ENCODE data around the gene TAGLN2.
A peak's percentile ranks its signal among the peaks of the same experiment; 100 is the strongest.

The TAGLN2 gene

GRCh38 chr1:159924791-159925718, at the start of gene TAGLN2:
Gene TAGLN2 (minus strand): TSS chr1:159925507. CDS start chr1:159920509, 4,998 bp downstream.
- peak; percentile 86 for DNase-seq

DNA sequence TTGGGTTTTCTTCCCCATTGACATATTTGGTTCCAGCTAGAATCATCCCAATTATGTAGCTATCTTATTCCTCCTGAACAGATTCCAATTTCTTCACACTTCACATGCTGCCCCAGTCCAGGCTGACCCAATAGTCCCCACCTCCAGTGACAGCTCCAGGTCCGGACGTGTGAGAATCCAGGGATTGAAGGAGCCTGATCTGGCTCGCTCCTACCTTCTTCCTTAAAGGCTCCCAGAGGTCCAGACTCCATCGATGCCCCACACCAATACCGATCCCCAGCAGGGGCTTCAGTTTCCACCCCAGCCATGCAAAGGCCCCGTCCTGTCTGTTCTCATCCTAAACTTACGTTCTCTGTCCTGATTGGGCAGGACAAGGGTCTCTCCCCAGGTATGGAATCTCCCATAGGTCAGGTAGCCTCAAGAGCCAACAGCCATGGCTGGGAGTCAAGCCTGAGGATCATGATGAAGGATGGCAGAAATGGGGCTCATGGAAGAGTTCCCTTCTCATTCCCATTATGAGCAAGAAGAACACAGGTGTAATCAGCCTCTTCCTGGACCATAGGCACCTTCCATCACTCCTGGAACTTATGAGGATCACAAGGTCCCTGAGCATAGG, 49.2 kb upstream of the TAGLN2 start:
- no peak for DNase-seq

- DNase-seq = no peak
Observed at GRCh38 chr1:159973350-159973940, 48.1 kb upstream of the TAGLN2 start.

GRCh38 chr1:159972443-159973205, 47.3 kb upstream of the TAGLN2 start:
- no peak for DNase-seq

DNA sequence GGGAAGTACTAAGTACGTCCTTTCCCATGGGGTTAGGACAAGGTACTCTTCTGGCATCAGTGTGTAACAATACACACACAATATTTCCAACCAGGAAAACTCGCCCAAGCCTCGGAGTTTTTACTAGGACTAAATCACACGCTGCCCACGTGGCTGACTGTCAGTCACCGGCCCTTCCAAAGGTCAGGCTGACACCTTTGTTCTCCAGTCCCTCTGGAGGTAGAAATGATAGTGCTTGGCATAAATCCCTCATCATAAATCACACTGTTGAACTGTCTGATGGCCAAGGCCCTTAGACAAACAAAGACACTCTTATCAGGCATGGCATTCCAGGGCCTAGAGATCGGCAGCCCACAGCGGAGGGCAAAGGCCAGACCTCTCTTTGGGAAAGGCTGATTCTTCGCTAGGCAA, 45.6 kb upstream of the TAGLN2 start:
- DNase-seq = no peak

- DNase-seq = no peak
Observed at GRCh38 chr1:159968901-159969300, 43.6 kb upstream of the TAGLN2 start.

GRCh38 chr1:159965263-159965662, 40.0 kb upstream of the TAGLN2 start:
- no peak for DNase-seq

- no peak for DNase-seq
Observed at GRCh38 chr1:159964144-159964543, 38.8 kb upstream of the TAGLN2 start.

DNA sequence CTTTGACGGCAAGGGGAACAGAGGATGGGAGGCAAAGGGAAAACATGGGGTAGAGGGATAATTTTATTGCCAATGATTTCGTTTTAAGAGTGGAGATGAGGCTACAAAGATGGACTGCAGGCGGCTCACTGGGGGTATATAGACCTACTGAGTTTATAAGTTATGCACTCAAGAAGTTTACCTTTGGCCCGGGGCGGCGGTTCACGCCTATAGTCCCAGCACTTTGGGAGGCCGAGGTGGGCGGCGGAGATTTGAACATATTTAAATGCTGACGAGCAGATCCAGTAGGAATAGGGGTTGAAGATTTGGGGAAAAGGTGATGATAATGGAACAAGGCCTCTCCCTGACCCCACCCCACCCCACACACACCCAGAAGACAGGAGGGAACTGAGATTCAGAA, 36.9 kb upstream of the TAGLN2 start:
- DNase-seq = no peak

DNA sequence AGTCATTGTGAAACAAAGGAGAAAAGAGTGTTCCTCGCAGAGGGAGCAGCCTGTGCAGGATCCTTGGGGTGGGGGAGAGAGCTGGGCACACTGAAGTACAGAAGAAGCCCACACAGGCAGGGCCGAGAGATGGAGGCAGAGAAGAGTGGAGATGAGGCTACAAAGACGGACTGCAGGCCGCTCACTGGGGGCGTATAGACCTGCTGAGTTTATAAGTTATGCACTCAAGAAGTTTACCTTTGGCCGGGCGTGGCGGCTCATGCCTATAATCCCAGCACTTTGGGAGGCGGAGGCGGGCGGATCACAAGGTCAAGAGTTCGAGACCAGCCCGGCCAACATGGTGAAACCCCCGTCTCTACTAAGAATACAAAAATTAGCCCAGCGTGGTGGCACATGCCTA, 36.3 kb upstream of the TAGLN2 start:
- no peak for DNase-seq

DNA sequence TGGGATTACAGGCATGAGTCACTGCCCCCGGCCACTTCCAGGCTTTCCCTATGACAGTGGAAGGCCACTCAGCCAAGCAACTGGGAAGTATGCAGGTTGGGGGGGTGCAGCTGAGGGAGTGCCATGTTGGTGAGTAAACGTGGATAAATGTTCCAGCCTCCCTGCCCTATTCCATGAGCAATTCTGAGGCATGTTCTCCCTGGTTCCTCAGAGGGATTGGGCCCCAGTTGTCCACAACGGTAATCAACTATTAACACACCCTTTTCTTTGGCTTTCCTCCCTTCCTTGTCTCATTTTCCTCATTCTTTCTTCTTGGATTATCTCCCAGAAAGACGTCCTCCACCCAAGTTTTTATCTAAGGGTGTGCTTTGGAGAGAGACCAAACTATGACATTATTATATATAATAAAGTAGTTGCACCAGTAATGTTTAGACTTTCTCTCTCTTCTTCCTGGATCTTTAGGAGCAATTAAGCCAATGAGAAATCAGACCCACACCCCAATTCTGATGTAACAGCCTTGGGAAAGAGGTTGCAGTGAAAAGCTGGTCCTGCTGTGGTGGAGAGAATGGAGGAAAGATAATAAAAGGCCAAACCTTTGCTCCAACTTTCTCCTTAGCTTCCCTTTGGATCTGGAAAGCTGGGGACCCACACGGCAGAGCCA, 35.5 kb upstream of the TAGLN2 start:
- no peak for DNase-seq

DNA sequence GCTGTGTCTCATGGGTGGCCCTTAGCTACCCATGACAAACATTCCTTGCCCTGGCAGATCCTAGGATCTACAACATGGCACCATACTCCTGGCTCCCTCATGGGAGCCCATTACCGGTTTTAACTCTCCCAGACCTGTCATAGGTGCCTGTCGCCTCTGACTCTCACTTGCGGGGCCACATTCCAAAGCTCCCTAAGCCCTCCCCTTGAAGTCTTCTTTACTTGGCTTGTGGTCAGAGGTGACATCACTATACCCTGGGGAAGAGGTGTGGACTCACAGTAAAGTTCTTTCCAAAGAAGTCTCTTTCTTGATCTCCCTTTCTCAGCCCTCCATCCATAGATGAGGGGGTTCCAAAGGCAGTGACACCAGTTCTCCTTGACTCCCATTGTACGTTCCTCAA, 34.1 kb upstream of the TAGLN2 start:
- DNase-seq = no peak

GRCh38 chr1:159958719-159959380, 33.5 kb upstream of the TAGLN2 start:
- no peak for DNase-seq

DNA sequence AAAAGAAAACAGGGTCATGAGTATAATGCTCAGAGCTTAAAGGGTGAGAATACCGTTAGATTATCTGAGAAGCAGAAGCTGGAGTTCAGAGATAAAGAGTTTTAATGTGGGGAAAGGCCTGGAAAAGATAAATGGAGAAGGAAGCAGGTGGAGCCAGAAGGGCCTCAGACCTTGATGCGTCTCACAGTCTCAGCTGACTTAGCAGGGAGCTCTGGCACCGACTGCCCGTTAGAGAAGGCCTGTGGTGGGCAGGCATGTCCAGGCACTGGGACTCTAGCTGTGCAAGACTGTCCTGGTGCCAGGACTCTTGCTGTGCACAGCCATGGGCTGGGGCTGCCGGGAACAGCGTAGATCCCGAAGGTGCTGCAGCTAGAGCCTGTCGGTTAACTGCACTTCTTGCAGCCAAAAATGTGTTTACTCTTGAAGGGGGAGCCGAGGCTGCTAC, 32.5 kb upstream of the TAGLN2 start:
- DNase-seq = no peak

- DNase-seq = no peak
Observed at GRCh38 chr1:159955456-159955855, 30.1 kb upstream of the TAGLN2 start.

DNA sequence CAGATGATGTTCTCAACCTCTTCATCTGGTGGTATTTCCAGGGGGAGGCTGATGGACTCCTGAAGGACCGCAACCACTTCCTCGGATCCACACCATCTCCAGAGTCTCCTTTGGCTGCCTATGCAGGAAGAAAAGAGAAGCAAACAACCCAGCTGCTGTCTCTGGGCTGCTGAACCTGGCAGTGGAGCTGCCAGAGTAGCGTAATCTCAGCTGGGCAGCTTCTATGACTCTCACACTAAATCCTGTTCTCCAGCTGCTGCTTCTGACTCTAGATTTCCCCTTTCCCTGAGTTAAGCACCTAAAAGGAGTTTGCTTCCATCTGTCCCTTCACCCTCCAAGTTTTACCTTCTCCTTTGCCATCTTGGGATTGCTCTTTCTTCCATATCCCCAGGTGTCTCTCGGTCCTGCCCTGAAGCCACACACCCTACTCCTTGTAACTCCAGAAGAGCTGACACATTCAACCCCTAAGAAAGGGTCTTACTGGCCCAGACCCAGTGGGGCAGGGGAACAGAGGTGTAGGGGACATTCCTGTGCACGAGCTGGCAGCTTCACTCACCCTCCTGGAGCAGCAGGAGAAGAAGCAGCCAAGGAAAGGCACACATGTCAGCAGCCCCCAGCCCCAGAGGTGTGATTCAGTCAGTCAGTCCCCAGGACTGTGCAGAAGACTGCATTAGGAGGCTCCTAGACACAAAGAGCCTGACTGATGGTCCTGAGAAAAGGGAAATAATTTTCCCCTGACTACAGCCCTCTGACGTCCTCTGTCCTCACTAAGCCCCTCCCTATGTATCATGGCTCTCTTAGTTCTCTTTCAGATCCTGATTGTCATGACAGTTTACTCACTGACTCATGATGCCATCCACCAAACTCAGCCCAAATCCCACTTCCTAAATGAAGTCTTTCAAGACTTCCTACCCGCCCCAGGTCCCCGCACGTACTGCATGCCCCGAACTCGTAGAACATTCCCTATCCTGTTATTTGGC, 28.5 kb upstream of the TAGLN2 start, which contains the start of gene SLAMF9:
Gene SLAMF9, minus strand, starts transcription at position 702 of the 980 bp plus-strand sequence. Its CDS starts 100 bp downstream, at position 602.
- DNase-seq = no peak

DNA sequence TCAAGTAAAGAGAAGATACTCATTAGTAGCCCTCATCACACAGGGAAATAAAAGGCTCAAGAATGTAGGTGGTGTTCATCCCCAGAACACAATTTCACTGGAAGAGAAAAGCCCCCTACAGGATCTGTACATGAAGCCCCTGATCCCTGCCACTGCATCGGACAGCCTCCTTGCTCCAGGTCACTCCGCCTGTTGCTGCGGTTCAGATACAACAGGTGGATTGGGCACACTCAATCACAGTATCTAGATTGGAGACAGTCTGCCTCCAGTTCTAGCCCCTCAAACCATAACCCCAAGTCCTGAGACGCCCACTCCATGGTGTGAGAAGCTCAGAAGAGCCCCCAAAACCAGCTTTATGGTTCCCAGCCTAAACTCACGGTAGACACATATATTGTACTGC, 27.6 kb upstream of the TAGLN2 start:
- DNase-seq = no peak

GRCh38 chr1:159951551-159951950, 26.2 kb upstream of the TAGLN2 start:
- no peak for DNase-seq

GRCh38 chr1:159951016-159951415, 25.7 kb upstream of the TAGLN2 start:
- no peak for DNase-seq

DNA sequence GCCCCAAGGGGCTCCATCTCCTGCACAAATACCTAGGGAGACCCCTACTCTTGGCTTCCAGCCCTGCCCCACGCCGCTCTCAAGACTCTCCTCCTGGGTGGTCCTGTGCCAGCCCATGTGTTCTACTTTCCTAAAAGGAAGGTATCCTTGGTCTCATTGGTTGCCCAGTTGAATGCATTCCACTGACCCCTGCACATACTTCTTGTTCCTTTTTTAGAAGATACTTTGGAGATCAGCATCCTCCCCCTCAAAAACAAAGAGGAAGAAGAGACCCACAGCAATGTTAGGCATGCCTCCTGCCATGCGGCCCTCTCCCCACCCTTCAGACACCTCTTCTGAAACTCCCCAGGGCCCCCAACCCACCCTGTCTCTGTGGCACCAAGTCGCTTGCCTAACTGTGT, 24.7 kb upstream of the TAGLN2 start:
- DNase-seq = no peak

- no peak for DNase-seq
Observed at GRCh38 chr1:159949123-159949522, 23.8 kb upstream of the TAGLN2 start.
